Caco-2 (cell line): Measurements from ENCODE around the gene STK10. TPM values are rescaled to one million over a fixed set of nuclear protein-coding genes. Genes with fewer than 3 reads are reported as not detected.
A peak's percentile ranks its signal among the peaks of the same experiment; 100 is the strongest.

Source experiments
- BruUV-seq: library from RNA; stranded (reverse); fragments of 400-500 nt; replicated peaks from 2 replicates; lab custom pipeline; 2021; lab: Mats Ljungman, UMichigan
- CTCF ChIA-PET: fragments of 300-600 bp; sonication (Branson Sonifier 250); formaldehyde crosslinking; loops from one replicate; lab custom pipeline; 2022; ENCODE audit warnings: antibody characterized with exemption; lab: Charles Lee
- POLR2A ChIA-PET: fragments of 300-600 bp; sonication (Branson Sonifier 250); formaldehyde crosslinking; loops from one replicate; lab custom pipeline; 2022; ENCODE audit warnings: antibody characterized with exemption; lab: Charles Lee
- DNase-seq, 2 experiments: peaks; one replicate each; pipeline versions ENCODE4 v3.0.0 to v3.0.0-alpha.2; 2020 to 2022
- H3K27me3 ChIP-seq: replicated peaks from 2 replicates; pipeline ENCODE4 v1.6.0; 2011; ENCODE audit warnings: low read length; ENCODE audit not compliant: control insufficient read depth, insufficient read depth
- H3K36me3 ChIP-seq: 2 replicates; pipeline ENCODE4 v1.5.1; 2011; ENCODE audit warnings: low read length; ENCODE audit not compliant: control insufficient read depth, insufficient read depth
- H3K4me1 ChIP-seq: fragments of 250-450 bp; sonication (Bioruptor Pico); 2 replicates; pipeline ENCODE4 v1.5.1; 2020; ENCODE audit warnings: mild to moderate bottlenecking
- H3K4me3 ChIP-seq: 2 replicates; pipeline ENCODE4 v1.5.1; 2011; ENCODE audit warnings: low read depth, mild to moderate bottlenecking, control low read depth, low read length
- H3K9me3 ChIP-seq: fragments of 250-450 bp; sonication (Bioruptor Pico); 2 replicates; pipeline ENCODE4 v1.5.1; 2020; ENCODE audit warnings: mild to moderate bottlenecking, moderate library complexity
- H3K27ac Mint-ChIP-seq: one replicate; pipeline ENCODE4 v1.8.0; 2022; ENCODE audit warnings: mixed read lengths; ENCODE audit not compliant: unreplicated experiment
- H3K27me3 Mint-ChIP-seq: one replicate; pipeline ENCODE4 v1.8.0; 2022; ENCODE audit warnings: mixed read lengths; ENCODE audit not compliant: insufficient read depth, unreplicated experiment
- H3K36me3 Mint-ChIP-seq: one replicate; pipeline ENCODE4 v1.8.0; 2022; ENCODE audit warnings: mild to moderate bottlenecking, mixed read lengths; ENCODE audit not compliant: insufficient read depth, unreplicated experiment
- H3K4me1 Mint-ChIP-seq: one replicate; pipeline ENCODE4 v1.8.0; 2022; ENCODE audit warnings: low read depth, mixed read lengths; ENCODE audit not compliant: unreplicated experiment
- H3K4me3 Mint-ChIP-seq: one replicate; pipeline ENCODE4 v1.8.0; 2022; ENCODE audit warnings: mild to moderate bottlenecking, moderate library complexity, mixed read lengths; ENCODE audit not compliant: unreplicated experiment
- H3K9me3 Mint-ChIP-seq: one replicate; pipeline ENCODE4 v1.8.0; 2022; ENCODE audit warnings: mixed read lengths; ENCODE audit not compliant: unreplicated experiment
- intact Hi-C: fragments of 100-400 bp; cut with micrococcal nuclease; formaldehyde crosslinking; loops from one replicate; pipeline ENCODE4 v1.10.0; 2022; ENCODE audit not compliant: unreplicated experiment
- total RNA-seq: library from RNA; stranded (reverse); gene quantifications from 2 replicates; pipeline ENCODE4 v1.2.3, GENCODE V29; 2022
- TF ChIP-seq, protein P1 (sequence below), 2 experiments: fragments of 200-600 bp in 1 of 2; IDR thresholded peaks; 1 replicate in 1 of 2; 2 replicates in 1 of 2; pipeline versions ENCODE4 v1.5.1 to v1.8.0; 2011 to 2022; ENCODE audit warnings: antibody characterized with exemption in 1 of 2, control low read depth in 1 of 2, inconsistent platforms in 1 of 2, low read depth in 1 of 2, low read length in 1 of 2, mild to moderate bottlenecking in 1 of 2, moderate library complexity in 1 of 2; ENCODE audit not compliant: insufficient read depth in 1 of 2, severe bottlenecking in 1 of 2, unreplicated experiment in 1 of 2

STK10 gene
- total RNA-seq, 1 experiment from 2014 or later: 10.3 TPM

DNA sequence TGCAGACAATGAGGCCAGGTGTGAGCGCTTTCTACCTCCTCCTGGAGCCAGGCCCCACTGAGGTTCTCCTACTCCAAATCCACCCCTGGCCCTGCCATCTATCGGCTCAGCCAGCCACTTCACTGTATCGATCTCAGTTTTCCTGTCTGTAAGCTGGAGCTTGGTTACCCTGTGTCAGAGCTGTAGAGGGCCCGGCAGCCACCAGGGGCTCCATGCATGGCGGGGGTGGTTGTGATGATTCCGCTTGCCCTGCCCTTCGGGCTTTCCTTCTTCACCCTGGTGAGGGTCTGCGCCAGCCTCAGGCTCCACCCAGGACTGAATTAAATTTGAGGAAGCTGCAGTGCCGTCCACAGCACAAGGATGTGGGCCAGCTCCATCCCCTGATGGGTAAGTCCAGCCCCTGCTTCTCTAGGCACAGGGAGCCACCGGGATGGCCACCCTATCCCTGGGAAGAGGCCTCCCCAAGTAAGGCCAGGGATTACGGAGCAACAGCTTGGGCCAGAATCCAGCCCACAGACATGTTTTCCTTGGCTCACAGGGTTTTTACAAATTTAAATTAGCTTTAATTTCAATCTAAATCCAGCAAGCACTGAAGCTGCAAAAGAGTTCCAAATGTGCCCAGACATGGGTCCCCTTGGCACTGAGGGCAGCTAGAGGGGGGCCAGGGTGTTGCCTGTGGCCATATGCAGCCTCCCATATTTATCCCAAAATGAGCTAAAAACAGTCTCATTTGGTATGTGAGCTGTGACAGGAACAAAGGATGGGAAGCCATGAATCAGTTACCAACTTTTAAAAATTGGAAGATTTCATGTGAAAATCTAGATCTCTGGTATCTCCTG, 92.4 kb downstream of the STK10 start:
- H3K27me3 Mint-ChIP-seq: no peaks in the 10 kb centered on the region
- TF ChIP-seq, protein P1, sequence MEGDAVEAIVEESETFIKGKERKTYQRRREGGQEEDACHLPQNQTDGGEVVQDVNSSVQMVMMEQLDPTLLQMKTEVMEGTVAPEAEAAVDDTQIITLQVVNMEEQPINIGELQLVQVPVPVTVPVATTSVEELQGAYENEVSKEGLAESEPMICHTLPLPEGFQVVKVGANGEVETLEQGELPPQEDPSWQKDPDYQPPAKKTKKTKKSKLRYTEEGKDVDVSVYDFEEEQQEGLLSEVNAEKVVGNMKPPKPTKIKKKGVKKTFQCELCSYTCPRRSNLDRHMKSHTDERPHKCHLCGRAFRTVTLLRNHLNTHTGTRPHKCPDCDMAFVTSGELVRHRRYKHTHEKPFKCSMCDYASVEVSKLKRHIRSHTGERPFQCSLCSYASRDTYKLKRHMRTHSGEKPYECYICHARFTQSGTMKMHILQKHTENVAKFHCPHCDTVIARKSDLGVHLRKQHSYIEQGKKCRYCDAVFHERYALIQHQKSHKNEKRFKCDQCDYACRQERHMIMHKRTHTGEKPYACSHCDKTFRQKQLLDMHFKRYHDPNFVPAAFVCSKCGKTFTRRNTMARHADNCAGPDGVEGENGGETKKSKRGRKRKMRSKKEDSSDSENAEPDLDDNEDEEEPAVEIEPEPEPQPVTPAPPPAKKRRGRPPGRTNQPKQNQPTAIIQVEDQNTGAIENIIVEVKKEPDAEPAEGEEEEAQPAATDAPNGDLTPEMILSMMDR (IDR thresholded peaks at IDR 0.05; ENCODE audit: insufficient read depth in 1 of 2, low read depth in 1 of 2, low read length in 1 of 2, severe bottlenecking in 1 of 2, unreplicated experiment in 1 of 2): peak in 1 of 2 experiments; percentile 7
- peaks cover 10% of the 10 kb centered on the region for H3K9me3 Mint-ChIP-seq
- CTCF ChIA-PET: interaction anchor here (0.9 to 1.1 kb wide), 2 partner anchors 21 to 198 kb away, joined by 3 read pairs; no protein-coding TSS in a partner anchor
- H3K36me3 ChIP-seq: no peaks in the 10 kb centered on the region
- no peak for DNase-seq
- POLR2A ChIA-PET: interaction anchor here (0.7 kb wide), 1 partner anchor 190 kb away, joined by 3 read pairs; no protein-coding TSS in a partner anchor
- H3K36me3 Mint-ChIP-seq: peaks cover 14% of the 10 kb centered on the region
- no peaks in the 10 kb centered on the region for H3K27me3 ChIP-seq
- no peak overlapping the region for H3K4me3 Mint-ChIP-seq
- intact Hi-C loops: no loop called here
- H3K27ac Mint-ChIP-seq: no peak overlapping the region
- BruUV-seq: no TSS peak
- no peaks in the 10 kb centered on the region for H3K9me3 ChIP-seq
- no peak overlapping the region for H3K4me3 ChIP-seq
- H3K4me1 ChIP-seq: no peaks in the 10 kb centered on the region
- H3K4me1 Mint-ChIP-seq: no peaks in the 10 kb centered on the region

- DNase-seq: no peak
- H3K27ac Mint-ChIP-seq: no peak overlapping the region
- H3K9me3 Mint-ChIP-seq: peaks cover 6% of the 10 kb centered on the region
- peaks cover 14% of the 10 kb centered on the region for H3K36me3 Mint-ChIP-seq
- no peaks in the 10 kb centered on the region for H3K4me1 Mint-ChIP-seq
- no peaks in the 10 kb centered on the region for H3K4me1 ChIP-seq
- no peaks in the 10 kb centered on the region for H3K36me3 ChIP-seq
- no peaks in the 10 kb centered on the region for H3K27me3 ChIP-seq
- TF ChIP-seq, protein P1 (IDR thresholded peaks at IDR 0.05; ENCODE audit: insufficient read depth in 1 of 2, low read depth in 1 of 2, low read length in 1 of 2, severe bottlenecking in 1 of 2, unreplicated experiment in 1 of 2): no peak
- intact Hi-C loops: no loop called here
- H3K4me3 Mint-ChIP-seq: no peak overlapping the region
- CTCF ChIA-PET: no interaction called here
- H3K27me3 Mint-ChIP-seq: no peaks in the 10 kb centered on the region
- BruUV-seq: no TSS peak
- no peaks in the 10 kb centered on the region for H3K9me3 ChIP-seq
- POLR2A ChIA-PET: no interaction called here
- H3K4me3 ChIP-seq: no peak overlapping the region
Observed at GRCh38 chr5:172093965-172094364, 94.1 kb downstream of the STK10 start.

GRCh38 chr5:172093559-172093958, 94.5 kb downstream of the STK10 start:
- Histone ChIP-seq H3K4me3 (no peak overlapping the region), H3K9me3 (no peaks in the 10 kb centered on the region), H3K36me3 (no peaks in the 10 kb centered on the region), H3K4me1 (no peaks in the 10 kb centered on the region), H3K27me3 (no peaks in the 10 kb centered on the region)
- H3K27me3 Mint-ChIP-seq: no peaks in the 10 kb centered on the region
- H3K4me3 Mint-ChIP-seq: no peak overlapping the region
- DNase-seq: peak in 1 of 2 experiments; percentile 19
- CTCF ChIA-PET: no interaction called here
- no TSS peak for BruUV-seq
- H3K27ac Mint-ChIP-seq: no peak overlapping the region
- H3K9me3 Mint-ChIP-seq: peaks cover 2% of the 10 kb centered on the region
- TF ChIP-seq, protein P1 (IDR thresholded peaks at IDR 0.05; ENCODE audit: insufficient read depth in 1 of 2, low read depth in 1 of 2, low read length in 1 of 2, severe bottlenecking in 1 of 2, unreplicated experiment in 1 of 2): no peak
- intact Hi-C loops: no loop called here
- POLR2A ChIA-PET: no interaction called here
- no peaks in the 10 kb centered on the region for H3K4me1 Mint-ChIP-seq
- H3K36me3 Mint-ChIP-seq: peaks cover 14% of the 10 kb centered on the region
